HG03280 (cell line): ENCODE results near the gene TWSG1.
"Not testable (repeated sequence)": the region's sequence is repeated elsewhere in the genome, so short reads cannot be mapped to it uniquely, and the experiment has no call there.

Experiments
- ATAC-seq: cut with Tn5 transposase; IDR thresholded peaks from one replicate; pipeline ENCODE4 v1.9.1; 2021; ENCODE audit warnings: mild to moderate bottlenecking, moderate library complexity; ENCODE audit not compliant: unreplicated experiment

The TWSG1 gene

GRCh38 chr18:9334973-9335696, 562 bp downstream of the TWSG1 start:
- ATAC-seq: peak; percentile 49

- no peak for ATAC-seq
Observed at GRCh38 chr18:9335697-9336045, 1.1 kb downstream of the TWSG1 start.

GRCh38 chr18:9336827-9337226, 2.3 kb downstream of the TWSG1 start:
- ATAC-seq: no peak

- ATAC-seq: no peak
Observed at GRCh38 chr18:9337873-9338272, 3.3 kb downstream of the TWSG1 start.

- ATAC-seq: no peak
Observed at GRCh38 chr18:9340472-9340871, 5.9 kb downstream of the TWSG1 start.

GRCh38 chr18:9343577-9343976, 9.0 kb downstream of the TWSG1 start:
- no peak for ATAC-seq

GRCh38 chr18:9346775-9347174, 12.2 kb downstream of the TWSG1 start:
- no peak for ATAC-seq

- no peak for ATAC-seq
Observed at GRCh38 chr18:9348079-9348671, 13.6 kb downstream of the TWSG1 start.

- no peak for ATAC-seq
Observed at GRCh38 chr18:9348766-9349165, 14.2 kb downstream of the TWSG1 start.

- peak; percentile 79 for ATAC-seq
Observed at GRCh38 chr18:9353596-9353995, 19.0 kb downstream of the TWSG1 start.

GRCh38 chr18:9354256-9354655, 19.7 kb downstream of the TWSG1 start:
- ATAC-seq: no peak

- ATAC-seq: no peak
Observed at GRCh38 chr18:9356976-9357375, 22.4 kb downstream of the TWSG1 start.

GRCh38 chr18:9359796-9360195, 25.2 kb downstream of the TWSG1 start:
- ATAC-seq: no peak

- ATAC-seq: no peak
Observed at GRCh38 chr18:9361191-9361590, 26.6 kb downstream of the TWSG1 start.

GRCh38 chr18:9362869-9363268, 28.3 kb downstream of the TWSG1 start:
- ATAC-seq: no peak

GRCh38 chr18:9364242-9364641, 29.7 kb downstream of the TWSG1 start:
- no peak for ATAC-seq

- no peak for ATAC-seq
Observed at GRCh38 chr18:9365406-9365805, 30.8 kb downstream of the TWSG1 start.

GRCh38 chr18:9366126-9366714, 31.6 kb downstream of the TWSG1 start:
- no peak for ATAC-seq

- ATAC-seq: not testable (repeated sequence)
Observed at GRCh38 chr18:9373254-9373653, 38.7 kb downstream of the TWSG1 start.

- ATAC-seq: no peak
Observed at GRCh38 chr18:9379118-9379517, 44.5 kb downstream of the TWSG1 start.

GRCh38 chr18:9380101-9380500, 45.5 kb downstream of the TWSG1 start:
- ATAC-seq: no peak

- no peak for ATAC-seq
Observed at GRCh38 chr18:9380621-9381395, 46.2 kb downstream of the TWSG1 start.
